Osteocyte (in vitro differentiated cells): ENCODE measurements around the gene STT3B. TPM values are rescaled to one million over a fixed set of nuclear protein-coding genes. Genes with fewer than 3 reads are reported as not detected.
A peak's percentile ranks its signal among the peaks of the same experiment; 100 is the strongest.

Experiments used
- DNase-seq: peaks from one replicate; pipeline ENCODE4 v3.0.0; 2021; ENCODE audit warnings: mixed read lengths; ENCODE audit not compliant: unreplicated experiment; ENCODE audit errors: extremely low spot score
- H3K27ac Mint-ChIP-seq: one replicate; pipeline ENCODE4 v1.8.0; 2021; ENCODE audit warnings: mild to moderate bottlenecking, mixed read lengths; ENCODE audit not compliant: unreplicated experiment
- H3K27me3 Mint-ChIP-seq: one replicate; pipeline ENCODE4 v1.8.0; 2021; ENCODE audit warnings: mixed read lengths; ENCODE audit not compliant: unreplicated experiment
- H3K36me3 Mint-ChIP-seq: one replicate; pipeline ENCODE4 v1.8.0; 2021; ENCODE audit warnings: mixed read lengths; ENCODE audit not compliant: unreplicated experiment
- H3K4me1 Mint-ChIP-seq: one replicate; pipeline ENCODE4 v1.8.0; 2021; ENCODE audit warnings: mixed read lengths; ENCODE audit not compliant: unreplicated experiment
- H3K4me3 Mint-ChIP-seq: one replicate; pipeline ENCODE4 v1.8.0; 2021; ENCODE audit warnings: mild to moderate bottlenecking, moderate library complexity, mixed read lengths; ENCODE audit not compliant: unreplicated experiment
- H3K9me3 Mint-ChIP-seq: one replicate; pipeline ENCODE4 v1.8.0; 2021; ENCODE audit warnings: mixed read lengths; ENCODE audit not compliant: unreplicated experiment
- total RNA-seq: library from RNA; stranded (reverse); gene quantifications from 2 replicates; pipeline ENCODE4 v1.2.1, GENCODE V29; 2021
- TF ChIP-seq, protein P1 (sequence below): fragments of 200-600 bp; sonication (generic); IDR thresholded peaks from 2 replicates; pipeline ENCODE4 v1.5.0; 2021; ENCODE audit warnings: antibody characterized with exemption, mild to moderate bottlenecking, moderate library complexity

Gene STT3B
- total RNA-seq, 1 donor from 2014 or later, result 98.7 TPM

DNA sequence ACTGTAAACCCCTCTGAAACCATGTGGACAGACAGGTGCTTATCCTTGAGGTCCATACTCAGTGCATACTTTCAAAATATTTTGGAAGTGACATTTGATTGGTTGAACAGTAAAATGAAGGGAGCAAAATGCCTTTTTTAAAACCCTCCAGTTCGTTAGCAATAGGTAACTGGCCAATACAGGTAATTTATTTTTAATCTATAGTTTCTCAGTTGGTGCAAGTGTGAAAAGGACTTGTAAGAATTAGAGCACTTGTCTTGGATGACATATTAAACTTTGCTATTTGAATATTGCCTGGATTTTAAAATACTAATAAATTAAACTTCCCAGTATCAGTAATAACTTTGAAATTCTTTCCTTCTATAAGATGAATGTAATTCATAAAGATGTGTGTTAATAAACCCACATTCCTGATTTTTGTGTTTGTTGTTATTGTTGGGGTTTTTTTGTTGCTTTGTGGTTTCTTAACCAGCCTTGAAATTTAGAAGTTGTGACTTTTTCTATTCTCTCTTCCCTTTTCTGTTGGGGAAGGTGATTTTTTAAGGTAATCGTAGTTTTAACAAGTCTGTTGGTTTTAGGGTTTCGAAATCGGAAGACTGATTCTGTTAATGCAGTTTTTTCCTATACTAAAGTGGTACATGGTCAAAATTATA, 90.0 kb downstream of the STT3B start:
- Mint-ChIP-seq H3K27me3 (no peaks in the 10 kb centered on the region), H3K4me1 (no peaks in the 10 kb centered on the region), H3K9me3 (no peaks in the 10 kb centered on the region), H3K36me3 (peaks cover 46% of the 10 kb centered on the region), H3K4me3 (no peak overlapping the region), H3K27ac (no peak overlapping the region)
- DNase-seq, result no peak
- TF ChIP-seq, protein P1, sequence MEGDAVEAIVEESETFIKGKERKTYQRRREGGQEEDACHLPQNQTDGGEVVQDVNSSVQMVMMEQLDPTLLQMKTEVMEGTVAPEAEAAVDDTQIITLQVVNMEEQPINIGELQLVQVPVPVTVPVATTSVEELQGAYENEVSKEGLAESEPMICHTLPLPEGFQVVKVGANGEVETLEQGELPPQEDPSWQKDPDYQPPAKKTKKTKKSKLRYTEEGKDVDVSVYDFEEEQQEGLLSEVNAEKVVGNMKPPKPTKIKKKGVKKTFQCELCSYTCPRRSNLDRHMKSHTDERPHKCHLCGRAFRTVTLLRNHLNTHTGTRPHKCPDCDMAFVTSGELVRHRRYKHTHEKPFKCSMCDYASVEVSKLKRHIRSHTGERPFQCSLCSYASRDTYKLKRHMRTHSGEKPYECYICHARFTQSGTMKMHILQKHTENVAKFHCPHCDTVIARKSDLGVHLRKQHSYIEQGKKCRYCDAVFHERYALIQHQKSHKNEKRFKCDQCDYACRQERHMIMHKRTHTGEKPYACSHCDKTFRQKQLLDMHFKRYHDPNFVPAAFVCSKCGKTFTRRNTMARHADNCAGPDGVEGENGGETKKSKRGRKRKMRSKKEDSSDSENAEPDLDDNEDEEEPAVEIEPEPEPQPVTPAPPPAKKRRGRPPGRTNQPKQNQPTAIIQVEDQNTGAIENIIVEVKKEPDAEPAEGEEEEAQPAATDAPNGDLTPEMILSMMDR, result no peak

DNA sequence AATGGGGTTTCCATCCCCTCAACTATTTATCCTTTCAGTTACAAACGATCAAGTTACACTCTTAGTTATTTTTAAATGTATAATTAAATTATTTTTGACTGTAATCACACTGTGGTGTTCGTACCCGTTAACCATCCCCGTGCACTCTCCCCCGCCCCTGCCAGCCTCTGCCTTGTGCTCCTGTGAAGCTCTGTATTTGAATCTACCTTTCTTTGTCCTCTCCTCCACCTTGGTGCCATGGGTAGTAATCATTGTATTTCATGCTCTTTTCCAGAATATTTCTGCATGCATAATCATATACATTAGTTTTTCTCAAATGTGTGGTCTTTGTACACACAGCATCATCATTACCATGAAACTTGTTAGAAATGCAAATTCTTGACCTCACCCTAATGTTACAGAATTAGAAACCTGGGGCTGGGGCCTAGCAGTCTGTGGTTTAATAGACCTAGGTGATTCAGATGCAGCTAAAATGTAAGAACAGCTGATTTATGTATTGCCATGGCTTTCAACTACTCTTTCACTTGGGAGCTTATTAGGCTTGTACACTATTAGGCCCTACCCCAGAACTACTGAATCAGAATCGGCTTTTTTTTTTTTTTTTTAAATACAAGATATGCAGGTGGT, 91.5 kb downstream of the STT3B start:
- Mint-ChIP-seq H3K4me1 (peaks cover 1% of the 10 kb centered on the region), H3K27me3 (no peaks in the 10 kb centered on the region), H3K27ac (no peak overlapping the region), H3K36me3 (peaks cover 40% of the 10 kb centered on the region), H3K9me3 (no peaks in the 10 kb centered on the region), H3K4me3 (no peak overlapping the region)
- no peak for DNase-seq
- TF ChIP-seq, protein P1, result no peak

DNA sequence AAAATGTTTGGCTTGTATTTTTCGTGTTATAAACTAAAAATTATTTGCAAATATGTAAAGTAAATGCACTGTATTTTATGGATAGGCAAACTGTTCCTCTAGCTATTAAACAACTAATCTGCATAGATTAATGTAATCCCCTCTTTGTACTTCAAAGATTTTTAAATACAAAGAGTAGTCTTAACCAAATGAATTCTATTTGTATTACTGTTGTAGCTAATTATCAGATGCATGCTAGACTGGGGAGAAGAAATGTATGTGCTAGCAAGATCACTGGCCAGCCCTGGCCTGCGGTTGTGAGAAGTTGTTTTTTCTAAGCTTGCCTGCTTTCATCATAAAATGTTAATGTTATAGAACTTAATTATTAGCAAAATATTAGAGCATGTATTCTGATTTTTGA, 92.6 kb downstream of the STT3B start:
- DNase-seq, result no peak
- Mint-ChIP-seq H3K4me1 (peaks cover 1% of the 10 kb centered on the region), H3K9me3 (no peaks in the 10 kb centered on the region), H3K36me3 (peaks cover 40% of the 10 kb centered on the region), H3K27ac (no peak overlapping the region), H3K4me3 (no peak overlapping the region), H3K27me3 (no peaks in the 10 kb centered on the region)
- TF ChIP-seq, protein P1, result no peak

DNA sequence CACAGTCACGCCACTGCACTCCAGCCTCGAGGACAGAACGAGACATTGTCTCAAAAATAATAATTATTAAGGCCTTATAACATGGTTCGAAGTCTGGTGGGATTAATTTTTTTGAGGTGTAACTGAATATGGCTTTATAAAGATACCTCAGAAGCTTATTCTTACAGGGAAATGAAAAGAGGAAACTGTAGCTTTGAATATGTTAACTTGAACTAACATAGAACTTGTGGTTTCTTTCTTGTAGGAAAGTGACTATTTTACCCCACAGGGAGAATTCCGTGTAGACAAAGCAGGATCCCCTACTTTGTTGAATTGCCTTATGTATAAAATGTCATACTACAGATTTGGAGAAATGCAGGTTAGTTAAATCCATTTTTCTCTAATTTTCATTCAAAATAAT, 96.3 kb downstream of the STT3B start:
- Mint-ChIP-seq H3K27me3 (no peaks in the 10 kb centered on the region), H3K4me3 (no peak overlapping the region), H3K4me1 (peaks cover 3% of the 10 kb centered on the region), H3K27ac (no peak overlapping the region), H3K36me3 (peaks cover 50% of the 10 kb centered on the region), H3K9me3 (no peaks in the 10 kb centered on the region)
- no peak for DNase-seq
- TF ChIP-seq, protein P1, result no peak

DNA sequence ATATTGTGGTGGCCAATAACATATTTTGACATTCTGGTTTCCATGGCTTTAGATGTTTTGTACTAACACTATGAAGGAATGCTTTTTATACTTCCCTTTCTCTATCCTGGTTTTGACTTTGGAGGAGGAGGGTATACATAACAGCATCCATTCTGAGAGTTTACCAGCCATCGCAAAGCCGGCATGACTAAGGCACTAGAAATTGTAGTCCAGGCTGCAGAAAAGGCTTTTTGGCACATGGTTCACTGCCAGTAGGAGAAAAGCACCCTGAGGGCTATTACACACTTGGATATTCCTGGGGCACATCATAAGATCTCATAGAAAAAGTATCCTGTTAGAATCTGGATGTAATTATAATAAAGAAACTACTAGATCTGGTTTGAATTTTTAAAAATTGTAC, 101.8 kb downstream of the STT3B start:
- H3K36me3 Mint-ChIP-seq, result peaks cover 46% of the 10 kb centered on the region

More for the DNA sequence above, 101.8 kb downstream of the STT3B start:
- Mint-ChIP-seq H3K9me3 (no peaks in the 10 kb centered on the region), H3K4me1 (peaks cover 36% of the 10 kb centered on the region), H3K27ac (peak overlapping the region; percentile 27), H3K4me3 (no peak overlapping the region), H3K27me3 (no peaks in the 10 kb centered on the region)
- DNase-seq, result no peak
- TF ChIP-seq, protein P1, result no peak
